ENCODE data around the gene CARMIL1.
"Not testable (repeated sequence)": the region's sequence is repeated elsewhere in the genome, so short reads cannot be mapped to it uniquely, and the experiment has no call there.

CARMIL1 gene

DNA sequence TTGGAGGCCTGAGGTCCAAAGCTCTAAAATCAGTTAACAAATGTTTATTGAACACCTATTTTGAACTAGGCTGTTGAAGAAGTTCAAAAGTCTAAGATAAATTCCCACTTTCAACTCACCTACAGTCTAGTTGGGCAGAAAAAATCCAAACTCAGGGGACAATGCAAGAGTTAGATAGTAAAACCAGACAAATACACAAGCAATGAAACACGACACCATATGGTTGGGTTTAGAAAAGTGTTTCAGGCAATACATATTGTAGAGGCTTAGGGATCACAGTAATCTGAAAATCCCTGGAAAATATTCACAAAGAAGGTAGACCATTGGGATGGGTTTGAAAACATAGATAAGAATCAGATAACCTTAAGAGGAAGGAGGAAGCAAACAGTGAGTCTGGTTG lies 1.3 kb upstream of the CARMIL1 start:
- DNase-seq (ENCODE audit: low read depth in 2 of 2) = no peak

DNA sequence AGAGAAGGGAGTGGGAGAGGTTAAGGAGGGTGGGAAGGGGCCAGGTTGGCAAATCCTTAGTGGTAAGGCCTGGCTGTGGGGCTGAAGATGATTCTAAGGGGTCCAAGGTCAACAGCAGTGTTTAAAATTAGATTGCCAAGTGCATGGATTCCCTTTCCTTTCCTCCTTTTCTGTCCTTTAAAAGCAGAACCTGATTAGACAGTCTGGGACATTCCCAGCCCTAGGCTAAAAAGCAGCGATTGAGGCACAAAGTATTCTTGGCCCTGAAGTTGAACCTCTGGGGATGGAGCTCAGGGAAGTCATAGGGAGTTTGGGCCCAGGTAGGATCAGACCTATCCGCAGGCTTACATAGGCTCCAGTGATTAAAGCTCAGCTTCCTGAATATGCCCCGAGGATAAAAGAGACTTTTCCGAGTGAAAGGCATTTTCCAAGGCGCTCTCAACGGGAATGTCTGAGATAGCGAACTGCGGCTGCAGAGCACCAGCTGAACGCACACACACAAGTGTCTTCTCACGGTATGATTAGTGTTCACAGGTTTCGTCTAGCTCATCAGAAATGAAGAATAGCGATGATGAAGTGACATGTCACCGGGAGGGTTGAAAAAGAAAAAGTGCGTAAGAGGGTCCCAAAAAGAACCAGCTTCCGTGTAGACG lies 787 bp upstream of the CARMIL1 start:
- no peak for DNase-seq (ENCODE audit: low read depth in 2 of 2)

DNA sequence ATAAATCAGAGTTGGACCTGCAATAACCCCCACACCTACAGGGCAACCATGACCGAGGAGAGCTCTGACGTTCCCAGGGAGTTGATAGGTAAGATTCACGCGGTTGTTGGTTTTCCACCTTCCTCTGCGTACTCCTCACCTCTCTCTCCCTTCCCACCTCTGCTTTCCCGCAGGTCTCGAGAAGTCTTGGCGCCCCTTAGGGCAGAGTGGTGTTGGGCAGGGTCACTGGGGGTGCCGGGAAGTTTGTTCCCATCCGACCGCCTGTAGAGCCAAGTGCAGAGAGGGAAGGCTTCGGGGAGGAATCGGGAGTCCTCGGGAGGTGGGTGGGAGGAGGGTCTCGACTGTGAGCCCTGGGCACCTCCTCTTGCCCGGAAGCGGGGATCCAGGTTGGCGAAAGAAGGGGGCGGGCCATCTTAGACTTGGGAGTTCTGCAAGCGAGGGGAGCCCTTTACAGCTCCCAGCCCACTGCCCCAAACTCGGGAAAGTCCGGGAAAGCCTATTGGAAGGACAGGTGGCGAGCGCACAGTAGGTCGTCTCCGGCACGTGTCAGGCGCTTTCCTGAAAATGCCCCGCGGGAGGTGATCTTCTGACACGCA lies 672 bp downstream of the CARMIL1 start:
- no peak for DNase-seq (ENCODE audit: low read depth in 2 of 2)

DNA sequence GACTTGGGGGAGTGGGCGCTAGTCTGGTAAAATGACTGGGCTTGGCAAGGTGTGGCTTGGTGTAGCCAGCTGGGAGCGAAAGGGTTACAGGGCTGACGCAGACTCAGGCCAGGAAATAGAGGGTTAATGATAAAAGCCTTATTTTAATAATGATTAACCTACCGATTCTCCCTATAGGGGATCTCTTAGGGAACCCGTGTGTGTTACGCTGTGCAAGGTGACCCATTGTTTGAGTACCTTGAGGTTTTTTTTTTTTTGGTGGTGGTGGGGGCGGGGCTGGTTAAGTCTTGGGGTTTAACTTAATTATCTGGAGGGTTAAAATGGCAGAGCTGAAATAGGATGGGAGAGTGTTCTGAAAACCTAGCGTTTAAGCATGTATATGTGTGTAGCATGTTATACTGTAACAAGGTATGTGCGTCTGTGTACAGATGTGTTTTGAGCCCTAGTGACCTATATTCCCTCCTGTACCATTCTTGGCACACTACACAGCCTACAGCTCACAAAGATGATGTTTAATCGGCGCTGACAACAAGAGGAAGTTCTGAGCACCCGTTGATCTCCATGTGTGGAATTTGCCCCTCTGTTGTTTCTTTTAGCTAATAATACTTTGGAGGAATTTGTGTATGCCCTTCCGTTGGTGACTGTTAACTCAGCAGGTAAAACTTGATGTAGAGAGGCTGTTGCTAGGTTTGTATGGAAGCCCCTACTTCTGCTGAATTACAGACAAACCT lies 1.3 kb downstream of the CARMIL1 start:
- DNase-seq (ENCODE audit: low read depth in 2 of 2) = no peak

DNA sequence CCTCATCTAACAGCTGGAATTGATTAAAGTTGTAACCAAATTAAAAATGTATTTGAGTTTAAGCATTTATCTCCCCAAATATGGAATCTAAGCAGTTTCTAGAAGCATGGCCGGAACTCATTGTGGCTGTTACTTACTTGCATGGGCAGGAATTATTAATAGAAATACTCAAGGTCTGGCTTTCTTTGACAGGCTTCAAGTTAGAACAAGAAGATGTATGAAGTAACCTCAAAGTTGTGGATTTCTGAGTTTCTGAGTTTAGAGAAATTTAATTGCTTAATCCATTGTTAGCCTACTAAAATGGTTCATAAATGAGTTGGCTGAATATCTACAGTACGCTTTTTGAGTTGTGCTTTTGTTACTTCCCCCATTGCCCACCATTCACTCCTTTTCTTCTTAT lies 7.7 kb downstream of the CARMIL1 start:
- DNase-seq (ENCODE audit: low read depth in 2 of 2) = no peak

DNA sequence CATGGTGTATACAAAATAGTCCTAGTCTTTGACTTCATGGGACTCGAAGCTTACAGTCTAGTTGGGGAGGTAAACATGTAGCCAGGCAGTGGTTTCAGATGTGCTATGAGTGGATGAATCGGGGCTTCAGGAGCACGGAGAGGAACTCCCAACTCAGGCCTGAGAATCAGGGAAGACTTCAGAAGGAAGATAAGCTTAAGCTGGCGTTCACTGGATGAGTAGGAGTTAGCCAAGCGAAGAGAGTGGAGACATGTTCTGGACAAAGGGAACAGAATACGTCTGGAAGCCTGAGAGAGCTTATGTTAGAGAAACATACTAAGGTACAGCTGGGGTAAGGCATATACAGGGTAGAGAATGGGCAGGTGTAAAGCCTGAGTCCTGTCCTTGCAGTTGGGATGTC lies 8.8 kb downstream of the CARMIL1 start:
- DNase-seq (ENCODE audit: low read depth in 2 of 2) = no peak

DNA sequence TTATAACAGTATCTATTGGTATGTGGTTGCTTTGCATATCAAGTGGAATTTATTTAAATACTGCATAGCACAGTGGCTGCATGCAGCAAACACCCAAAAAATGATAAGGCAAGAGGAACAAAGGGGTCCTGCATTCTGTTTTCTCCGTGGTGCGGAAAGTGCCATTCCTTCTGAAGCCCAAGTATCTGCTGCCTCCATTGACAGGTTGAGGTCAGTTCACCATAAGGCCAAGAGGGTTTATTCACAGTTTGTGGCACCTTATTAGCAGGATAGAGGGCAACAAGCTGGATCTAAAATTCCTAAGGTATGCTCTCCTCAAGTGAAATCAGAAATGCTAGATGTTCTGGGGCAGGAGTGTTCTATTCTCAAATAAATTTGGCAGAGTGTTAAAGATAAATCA lies 9.3 kb downstream of the CARMIL1 start:
- DNase-seq (ENCODE audit: low read depth in 2 of 2) = no peak

DNA sequence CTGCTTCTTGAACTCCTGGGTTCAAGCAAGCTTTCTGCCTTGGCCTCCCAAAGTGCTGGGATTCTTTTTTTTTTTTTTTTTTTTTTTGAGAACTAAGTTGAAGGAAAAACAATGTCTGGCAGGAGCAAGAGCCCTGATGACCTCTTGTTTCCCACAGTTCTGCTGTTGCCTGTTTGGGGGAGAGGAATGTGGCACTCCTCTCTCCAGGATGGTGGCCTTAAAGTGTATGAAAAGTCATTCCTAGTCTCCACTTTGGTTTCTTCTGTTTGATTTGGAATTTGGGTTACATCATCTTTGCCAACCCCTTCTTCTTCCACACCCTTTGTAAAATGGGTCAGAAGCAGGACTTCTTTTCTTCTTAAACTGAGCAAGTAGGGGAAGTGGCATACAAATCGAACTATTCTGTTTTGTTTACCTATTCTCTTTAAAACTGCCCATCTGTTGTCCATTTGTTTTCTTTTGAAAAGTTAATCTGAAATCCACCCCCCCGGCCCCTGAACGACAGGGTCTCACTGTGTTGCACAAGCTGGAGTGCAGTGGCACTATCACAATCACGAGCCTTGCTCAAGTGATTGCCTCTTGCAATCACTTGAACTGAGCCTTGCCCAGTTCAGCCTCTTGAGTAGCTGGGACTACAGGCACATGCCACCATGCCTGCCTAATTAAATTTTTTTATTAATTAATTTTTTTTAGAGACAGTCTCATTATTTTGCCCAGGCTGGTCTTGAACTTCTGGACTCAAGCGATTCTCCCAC lies 11.3 kb downstream of the CARMIL1 start:
- no peak for DNase-seq (ENCODE audit: low read depth in 2 of 2)

DNA sequence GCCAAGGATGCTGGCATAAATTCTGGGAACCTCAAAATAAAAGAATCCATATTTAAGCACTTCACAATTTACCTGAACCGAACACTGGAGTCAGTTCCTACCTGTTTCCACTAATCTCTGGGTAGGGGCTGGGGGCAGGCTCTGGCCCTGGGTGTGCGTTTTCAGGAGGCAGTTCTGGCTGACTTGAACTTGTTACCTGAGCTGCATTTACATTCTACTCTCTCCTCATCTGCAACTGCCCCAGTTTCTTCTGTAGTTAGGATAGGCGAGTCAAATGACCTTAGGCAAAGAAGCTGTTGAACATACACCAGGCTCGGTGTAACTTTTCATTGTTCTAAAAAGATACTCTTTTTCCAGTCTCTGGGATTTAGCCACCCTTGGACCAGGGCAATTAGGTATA lies 13.2 kb downstream of the CARMIL1 start:
- no peak for DNase-seq (ENCODE audit: low read depth in 2 of 2)

DNA sequence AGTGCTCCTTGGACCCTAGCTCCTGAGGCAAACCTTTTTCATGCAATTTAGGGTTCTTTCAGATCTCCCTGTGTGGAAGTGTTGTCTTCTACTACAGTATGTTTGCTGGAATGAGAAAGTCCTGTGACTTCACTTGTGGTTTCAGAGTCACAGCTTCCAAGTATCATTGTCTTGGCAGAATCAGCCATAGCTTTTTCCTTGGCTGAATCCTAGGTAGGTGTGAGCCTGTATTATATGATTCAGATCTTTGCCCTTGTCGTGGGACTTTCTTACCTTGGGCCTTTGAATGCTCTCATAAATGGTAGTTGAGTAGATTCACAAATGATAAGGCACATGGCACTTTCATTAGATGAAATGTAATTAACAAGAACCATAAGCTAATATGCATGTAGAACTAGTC lies 16.5 kb downstream of the CARMIL1 start:
- no peak for DNase-seq (ENCODE audit: low read depth in 2 of 2)

DNA sequence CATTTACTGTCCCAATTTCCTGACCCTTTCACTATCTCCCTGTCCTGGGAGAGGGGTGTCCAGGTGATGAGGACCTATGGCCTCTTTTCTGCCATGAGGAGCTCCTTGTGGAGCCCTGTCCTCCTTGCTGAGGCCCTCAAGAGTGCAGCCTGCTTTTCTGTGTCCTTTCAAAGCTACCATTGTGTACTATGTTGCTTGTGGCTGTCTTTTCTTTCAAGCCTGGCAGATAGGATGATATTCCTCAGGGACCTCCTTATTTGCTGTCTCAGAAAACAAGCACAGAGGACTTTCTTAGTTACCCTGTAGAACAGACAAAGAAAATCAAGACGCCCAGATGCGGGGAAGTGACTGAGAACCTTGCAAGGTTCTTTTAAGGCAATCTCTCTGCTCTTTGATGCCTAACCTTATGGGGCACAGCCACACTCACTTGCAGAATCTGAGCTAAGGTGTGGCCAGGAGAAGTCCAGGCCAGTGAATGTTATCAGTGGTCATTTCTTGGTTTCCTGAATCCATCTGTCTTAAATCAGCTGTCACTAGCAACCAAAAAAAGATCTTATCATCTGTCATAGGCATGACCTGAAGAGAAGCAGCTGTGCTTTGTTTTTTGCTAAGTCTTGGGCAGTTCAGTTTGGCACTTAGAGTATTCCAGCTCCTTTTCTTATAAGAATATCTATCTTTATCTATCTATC lies 17.2 kb downstream of the CARMIL1 start:
- no peak for DNase-seq (ENCODE audit: low read depth in 2 of 2)

DNA sequence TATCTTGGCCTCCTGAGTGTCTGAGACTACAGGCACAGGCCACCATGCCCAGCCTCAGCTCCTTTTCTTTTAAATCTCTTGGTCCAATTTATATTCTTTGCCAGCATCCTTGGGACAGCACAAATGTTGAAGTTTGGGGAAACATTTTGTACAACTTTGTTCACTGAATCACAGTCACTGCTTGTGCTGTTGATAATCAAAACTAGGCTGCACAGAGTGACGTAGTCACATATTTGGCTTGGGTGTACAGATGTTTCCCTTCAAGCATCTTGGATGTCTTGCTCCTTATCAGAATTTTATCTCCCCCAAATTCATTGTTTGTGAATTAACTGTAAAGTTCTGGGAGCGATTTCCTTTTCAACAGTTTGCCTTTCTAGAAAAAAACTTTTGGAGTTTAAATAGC lies 17.9 kb downstream of the CARMIL1 start:
- DNase-seq (ENCODE audit: low read depth in 2 of 2) = no peak

DNA sequence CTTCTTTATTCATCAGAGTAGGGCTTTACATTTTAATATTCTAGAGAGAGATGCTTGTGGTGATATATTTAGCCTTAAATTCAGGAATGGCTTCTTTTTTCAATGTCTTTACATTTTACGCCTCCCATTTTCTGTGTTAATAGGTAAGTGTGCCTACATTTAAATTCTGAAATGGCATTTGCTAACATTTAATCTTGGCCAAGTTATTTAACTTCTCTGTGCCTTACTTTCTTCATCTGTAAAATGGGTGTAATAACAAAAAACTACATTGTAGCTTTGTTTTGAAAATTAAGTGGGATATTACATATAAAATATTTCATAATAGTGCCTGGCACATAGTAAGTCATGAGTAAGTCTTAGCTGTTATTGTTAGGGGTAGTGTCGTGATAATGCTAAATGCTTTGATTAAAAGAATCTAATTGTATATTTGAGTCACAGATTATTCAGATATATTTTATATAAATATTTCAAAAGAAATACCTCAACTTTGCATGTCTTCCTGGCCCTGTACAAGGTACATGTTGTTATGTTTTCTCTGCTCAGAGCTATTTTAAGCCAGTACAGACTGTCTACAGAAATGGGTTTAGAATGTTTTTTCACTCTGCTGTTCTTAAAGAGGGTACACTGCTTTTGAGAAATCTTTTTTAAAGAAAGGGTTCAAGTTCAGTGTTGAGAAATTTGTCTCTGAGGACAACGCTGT lies 18.8 kb downstream of the CARMIL1 start:
- no peak for DNase-seq (ENCODE audit: low read depth in 2 of 2)

DNA sequence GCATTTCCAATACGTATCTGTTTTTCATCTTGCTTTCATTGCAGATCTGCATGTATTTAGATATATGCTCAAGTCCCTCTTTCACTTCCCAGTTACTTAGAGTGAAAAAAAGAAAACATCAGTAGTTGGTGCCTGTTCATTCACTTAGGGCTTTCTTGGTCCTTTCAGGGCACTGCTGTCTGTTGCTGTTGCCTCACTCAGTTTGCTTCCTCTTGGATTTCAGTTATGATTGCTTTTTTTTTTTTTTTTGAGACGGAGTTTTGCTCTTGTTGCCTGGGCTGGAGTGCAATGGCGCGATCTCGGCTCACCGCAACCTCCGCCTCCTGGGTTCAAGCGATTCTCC lies 19.3 kb downstream of the CARMIL1 start:
- DNase-seq (ENCODE audit: low read depth in 2 of 2) = not testable (repeated sequence)

DNA sequence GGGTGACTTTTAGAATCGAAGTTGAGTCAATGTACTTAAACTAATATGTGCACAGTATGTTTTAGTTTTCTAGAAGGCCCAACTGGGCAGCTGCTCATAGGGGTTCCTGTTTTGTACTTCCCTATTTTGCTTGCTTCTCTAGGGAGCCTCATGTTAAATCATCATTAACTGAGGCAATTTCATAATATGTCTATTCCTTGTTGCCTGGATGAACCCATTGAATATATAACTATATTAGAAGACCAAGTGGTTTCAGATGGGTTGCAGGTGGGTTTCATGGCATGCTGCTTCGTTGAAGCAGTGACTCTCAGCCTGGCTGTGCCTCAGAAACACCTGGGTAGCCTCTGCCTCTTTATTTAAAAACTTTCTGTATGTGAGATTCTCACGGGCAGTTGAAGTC lies 22.2 kb downstream of the CARMIL1 start:
- DNase-seq (ENCODE audit: low read depth in 2 of 2) = no peak

DNA sequence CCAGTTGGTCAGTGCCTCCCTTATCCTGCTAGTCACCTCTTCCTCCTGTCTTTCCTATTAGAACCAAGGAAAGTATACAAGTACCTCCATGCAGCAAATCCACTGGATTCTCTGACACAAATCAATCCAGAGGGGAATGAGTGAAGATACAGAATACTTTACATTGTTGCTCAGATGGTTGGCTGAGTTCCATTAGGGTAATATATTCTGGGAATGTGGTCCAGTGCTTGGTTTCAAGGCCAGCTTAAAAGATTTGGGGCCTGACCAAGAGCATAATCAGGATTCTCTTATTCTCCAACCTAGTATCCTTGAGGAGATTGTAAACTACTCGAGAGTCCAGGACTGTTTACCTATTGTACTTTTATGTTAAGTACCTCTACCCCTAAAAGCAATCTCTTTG lies 23.0 kb downstream of the CARMIL1 start:
- DNase-seq (ENCODE audit: low read depth in 2 of 2) = no peak

DNA sequence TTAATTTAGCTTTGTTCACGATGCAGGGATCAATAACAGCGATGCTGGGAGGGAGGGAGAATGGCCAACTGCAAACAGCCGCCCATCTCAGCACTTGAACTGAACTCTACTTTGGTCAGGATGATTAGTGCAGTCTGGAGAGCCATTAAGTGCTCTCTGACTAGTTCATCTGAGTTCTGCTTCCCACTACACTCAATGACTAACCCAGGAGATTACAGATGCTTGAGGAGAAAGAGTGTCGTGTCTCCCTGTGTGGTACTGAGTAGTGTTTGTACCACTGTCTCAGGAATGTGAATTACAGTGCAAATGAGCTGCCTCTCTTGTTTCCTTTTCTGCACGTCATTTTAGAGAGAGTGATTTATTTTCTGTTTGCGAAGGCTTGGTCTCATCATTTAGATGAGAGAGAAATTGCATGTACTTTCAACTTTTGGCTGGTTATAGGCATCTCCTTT lies 23.5 kb downstream of the CARMIL1 start:
- no peak for DNase-seq (ENCODE audit: low read depth in 2 of 2)

DNA sequence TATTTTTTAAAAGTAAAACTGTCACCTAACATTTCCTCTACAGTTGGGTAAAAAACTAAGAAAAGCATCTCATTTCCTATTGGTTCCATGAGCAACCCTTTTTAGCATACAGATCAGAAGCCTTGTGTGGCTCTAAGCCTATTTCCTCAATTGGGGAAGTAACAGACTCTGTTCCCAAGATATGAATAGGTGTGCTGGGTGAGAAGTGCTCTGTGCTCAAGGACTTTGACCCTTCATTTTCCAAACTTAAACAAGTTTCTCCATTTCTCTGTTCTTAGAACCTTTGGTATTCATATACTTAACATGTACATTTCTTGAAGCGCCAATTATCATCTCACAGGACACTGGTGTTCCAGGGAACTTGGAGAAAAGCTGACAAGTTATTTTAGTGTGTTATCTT lies 24.1 kb downstream of the CARMIL1 start:
- DNase-seq (ENCODE audit: low read depth in 2 of 2) = no peak

DNA sequence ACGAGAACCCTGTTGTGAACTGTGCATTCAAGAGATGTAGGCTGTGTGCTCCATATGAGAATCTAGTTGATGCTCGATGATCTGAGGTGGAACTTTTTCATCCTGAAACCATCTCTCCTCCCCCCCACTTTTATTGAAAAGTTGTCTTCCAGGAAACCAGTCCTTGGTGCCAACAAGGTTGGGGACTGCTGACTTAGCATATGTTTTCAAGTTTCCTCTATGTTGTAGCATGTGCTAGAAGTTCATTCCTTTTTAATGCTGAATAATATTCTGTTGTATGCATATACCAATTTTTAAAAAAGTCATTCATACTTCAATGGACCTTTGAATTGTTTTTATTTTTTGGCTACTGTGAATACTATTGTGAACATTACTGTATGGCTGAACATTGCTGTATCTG lies 27.2 kb downstream of the CARMIL1 start:
- no peak for DNase-seq (ENCODE audit: low read depth in 2 of 2)

DNA sequence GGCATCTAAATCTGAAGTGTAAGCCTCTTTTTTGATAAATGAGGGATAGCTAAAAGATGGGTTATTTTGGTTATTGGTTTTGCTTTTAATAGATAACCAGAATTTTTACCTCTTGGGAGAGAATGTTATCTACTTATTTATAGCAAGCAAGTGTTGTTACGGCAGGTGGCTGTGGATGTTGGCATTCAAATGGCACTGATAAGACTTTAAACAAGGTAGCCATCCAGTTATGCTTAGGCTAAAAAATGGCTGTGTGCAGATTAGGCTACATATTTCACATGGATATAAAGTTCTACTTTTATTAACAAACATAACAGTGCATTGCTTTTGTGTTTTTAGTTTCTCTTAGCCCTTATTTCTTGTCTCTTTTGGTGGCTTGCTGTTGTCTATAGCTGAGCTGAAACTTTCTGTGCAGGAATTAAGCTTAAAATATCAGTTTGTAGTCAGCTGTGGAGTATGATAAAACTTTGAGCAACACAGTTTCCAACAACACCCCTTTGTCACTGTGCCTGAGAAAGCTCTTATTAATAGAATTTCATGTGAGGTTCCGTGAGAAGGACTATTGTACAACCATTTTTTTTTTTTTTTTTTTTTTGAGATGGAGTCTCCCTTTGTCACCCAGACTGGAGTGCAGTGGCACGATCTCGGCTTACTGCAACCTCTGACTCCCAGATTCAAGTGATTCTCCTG lies 28.8 kb downstream of the CARMIL1 start:
- no peak for DNase-seq (ENCODE audit: low read depth in 2 of 2)

DNA sequence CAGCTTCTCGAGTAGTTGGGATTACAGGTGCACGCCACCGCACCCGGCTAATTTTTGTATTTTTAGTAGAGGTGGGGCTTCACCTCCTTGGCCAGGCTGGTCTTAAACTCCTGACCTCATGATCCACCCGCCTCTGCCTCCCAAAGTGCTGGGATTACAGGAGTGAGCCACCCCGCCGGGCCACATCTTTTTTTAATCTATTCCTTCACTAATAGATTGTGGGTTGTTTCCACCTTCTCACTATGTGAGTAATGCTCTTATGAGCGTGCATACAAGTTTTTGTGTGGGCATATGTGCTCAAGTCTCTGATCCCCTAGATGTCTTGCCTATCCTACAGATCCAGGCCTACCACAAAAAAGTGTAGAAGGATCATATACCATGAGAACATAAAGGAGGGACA lies 30.7 kb downstream of the CARMIL1 start:
- DNase-seq (ENCODE audit: low read depth in 2 of 2) = no peak
